Measurements from ENCODE around the gene FLOT2.
"Not testable (repeated sequence)": the region's sequence is repeated elsewhere in the genome, so short reads cannot be mapped to it uniquely, and the experiment has no call there.

FLOT2 gene

GRCh38 chr17:28908640-28909167 is 11.2 kb upstream of the FLOT2 start:
- TF ChIP-seq CTCF (IDR thresholded peaks at IDR 0.05; ENCODE audit: insufficient read depth, low read depth, low read length, missing control alignments): no peak
- no peak for DNase-seq (ENCODE audit: low read depth)
- no peak overlapping the region for H3K4me3 ChIP-seq (ENCODE audit: low read depth, low read length)

- no peak for DNase-seq (ENCODE audit: low read depth)
- H3K4me3 ChIP-seq (ENCODE audit: low read depth, low read length): no peak overlapping the region
- no peak for TF ChIP-seq CTCF (IDR thresholded peaks at IDR 0.05; ENCODE audit: insufficient read depth, low read depth, low read length, missing control alignments)
These were observed 10.4 kb upstream of the FLOT2 start for GRCh38 chr17:28907709-28908475.

- no peak for TF ChIP-seq CTCF (IDR thresholded peaks at IDR 0.05; ENCODE audit: insufficient read depth, low read depth, low read length, missing control alignments)
- H3K4me3 ChIP-seq (ENCODE audit: low read depth, low read length): no peak overlapping the region
- DNase-seq (ENCODE audit: low read depth): no peak
These were observed 9.3 kb upstream of the FLOT2 start for GRCh38 chr17:28906706-28907438.

DNA sequence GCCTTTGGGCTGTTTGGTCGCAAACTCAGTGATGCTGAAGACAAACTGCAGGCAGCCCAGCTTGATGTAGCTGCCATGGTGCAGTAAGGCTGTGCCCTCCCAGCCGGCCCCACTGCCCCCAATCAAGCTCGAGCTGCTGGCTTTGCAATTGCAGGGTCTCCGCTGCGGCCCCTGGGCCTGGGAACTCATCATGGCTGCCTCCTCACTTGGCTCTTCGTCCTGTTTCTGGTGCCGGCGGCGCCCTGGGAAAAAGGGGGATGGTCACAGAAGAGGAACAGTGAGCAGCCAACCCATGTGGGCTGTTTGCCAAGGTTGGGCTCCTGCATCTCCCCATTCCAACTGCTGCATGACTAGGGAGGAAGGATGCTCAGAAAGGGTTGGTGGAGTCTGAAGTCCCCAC is 8.7 kb upstream of the FLOT2 start:
- no peak overlapping the region for H3K4me3 ChIP-seq (ENCODE audit: low read depth, low read length)
- no peak for TF ChIP-seq CTCF (IDR thresholded peaks at IDR 0.05; ENCODE audit: insufficient read depth, low read depth, low read length, missing control alignments)
- DNase-seq (ENCODE audit: low read depth): no peak

GRCh38 chr17:28904800-28905199 is 7.3 kb upstream of the FLOT2 start:
- DNase-seq (ENCODE audit: low read depth): no peak
- H3K4me3 ChIP-seq (ENCODE audit: low read depth, low read length): no peak overlapping the region
- TF ChIP-seq CTCF (IDR thresholded peaks at IDR 0.05; ENCODE audit: insufficient read depth, low read depth, low read length, missing control alignments): no peak

DNA sequence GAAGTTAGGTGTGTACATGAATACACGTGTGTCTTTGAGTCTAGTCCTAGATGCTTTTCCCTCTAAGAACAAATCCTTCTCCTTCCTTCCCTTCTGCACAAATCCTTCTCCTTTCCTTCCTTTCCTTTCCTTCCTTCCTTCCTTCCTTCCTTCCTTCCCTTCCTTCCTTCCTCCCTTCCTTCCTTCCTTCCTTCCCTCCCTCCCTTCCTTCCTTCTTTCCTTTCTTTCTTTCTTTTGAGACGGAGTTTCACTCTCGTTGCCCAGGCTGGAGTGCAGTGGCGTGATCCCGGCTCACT is 6.0 kb upstream of the FLOT2 start:
- DNase-seq (ENCODE audit: low read depth); H3K4me3 ChIP-seq (ENCODE audit: low read depth, low read length): not testable (repeated sequence)

- peak; percentile 88 for TF ChIP-seq CTCF (IDR thresholded peaks at IDR 0.05; ENCODE audit: insufficient read depth, low read depth, low read length, missing control alignments)
- H3K4me3 ChIP-seq (ENCODE audit: low read depth, low read length): peak within 1 kb of the TSS; percentile 74
- DNase-seq (ENCODE audit: low read depth): peak; percentile 98
These were observed 5.4 kb upstream of the FLOT2 start, which contains the start of gene DHRS13 for GRCh38 chr17:28902819-28903545. DHRS13 (minus strand) TSS chr17:28903079; CDS start chr17:28902944, 135 bp downstream.
